Adrenal gland (tissue), 12 donors: ENCODE results near the gene MINK1. TPM values are rescaled to one million over a fixed set of nuclear protein-coding genes. Genes with fewer than 3 reads are reported as not detected.

Source experiments
- DNase-seq, 7 donors: peaks; one replicate each; pipeline ENCODE4 v3.0.0-alpha.2; 2019 to 2020
- H3K27ac ChIP-seq, 5 donors: fragments of 200-600 bp; sonication (generic) in 4 of 5; 1 replicate in 3 of 5; 2 replicates in 2 of 5; pipeline versions ENCODE4 v1.5.1 to v1.8.0; 2016 to 2020; ENCODE audit warnings: mild to moderate bottlenecking in 1 of 5
- H3K27me3 ChIP-seq: fragments of 200-600 bp; 2 replicates; pipeline ENCODE4 v1.8.0; 2021
- H3K36me3 ChIP-seq, 2 donors: fragments of 200-600 bp; replicated peaks in 1 of 2; 1 replicate in 1 of 2; 2 replicates in 1 of 2; pipeline versions ENCODE4 v1.5.1 to v1.8.0; 2018 to 2022
- H3K4me1 ChIP-seq, 2 donors: fragments of 200-600 bp; replicated peaks in 1 of 2; 1 replicate in 1 of 2; 2 replicates in 1 of 2; pipeline versions ENCODE4 v1.5.1 to v1.8.0; 2018 to 2021
- H3K4me3 ChIP-seq, 4 donors: fragments of 200-600 bp; sonication (generic) in 3 of 4; one replicate each; pipeline ENCODE4 v1.5.1; 2016 to 2018
- H3K9me3 ChIP-seq, 3 donors: fragments of 200-600 bp; sonication (generic) in 1 of 3; replicated peaks in 1 of 3; 1 replicate in 2 of 3; 2 replicates in 1 of 3; pipeline versions ENCODE4 v1.5.1 to v1.8.0; 2016 to 2021
- CTCF ChIP-seq, 6 experiments: fragments of 450-650 bp in 4 of 6; fragments of 200-600 bp in 2 of 6; sonication (generic) in 1 of 6; IDR thresholded peaks; 1 replicate in 5 of 6; 2 replicates in 1 of 6; pipeline versions ENCODE4 v1.5.1 to v1.8.0; 2016 to 2021; ENCODE audit warnings: antibody characterized with exemption in 6 of 6, mild to moderate bottlenecking in 2 of 6, moderate library complexity in 1 of 6
- POLR2A ChIP-seq, 2 donors: fragments of 450-650 bp; IDR thresholded peaks; one replicate each; pipeline ENCODE4 v1.6.1; 2017; ENCODE audit warnings: antibody characterized with exemption in 2 of 2, mild to moderate bottlenecking in 2 of 2, moderate library complexity in 1 of 2
- WGBS, 4 donors: extraction: QIAGEN DNeasy Blood & Tissue Kit in 2 of 4; methylation state at CpG; one replicate each; pipeline versions ENCODE4 v1.1.5 to v1.1.7; 2013 to 2017; 5-methylcytosine and 5-hydroxymethylcytosine counted together
- intact Hi-C, 2 donors: fragments of 100-400 bp; cut with DNase I; formaldehyde crosslinking; loops; one replicate each; pipeline versions ENCODE4 v1.14.1 to v1.15.0; 2022 to 2023
- polyA plus RNA-seq, 3 donors: library from polyadenylated mRNA; stranded (reverse); fragments of 200-250 nt in 2 of 3; fragments of 350-450 nt in 1 of 3; fragmentation: Illumina TruSeq in 1 of 3; extraction: RNeasy Lipid Tissue Mini Kit (QIAGEN cat#74804) in 1 of 3; gene quantifications; one replicate each; pipeline ENCODE4 v1.2.3, GENCODE V29; 2013 to 2014
- total RNA-seq, 9 donors: library from RNA; depleted of rRNA in 4 of 9; stranded (reverse); fragments of >200 nt in 4 of 9; fragments of 120-200 nt in 1 of 9; fragmentation: NEBNext Ultra II Directional in 1 of 9; extraction: Animal tissue kit (Norgen Biotek cat#: 25700) in 1 of 9; gene quantifications; one replicate each; pipeline versions ENCODE4 v1.1.0 to v1.2.4, GENCODE V29; 2013 to 2023
- donor health status: healthy with polysubstance abuse.
- donor health status: Bipolar disorder and iron deficiency.
- donor health status: DM: yes; HTN: yes; CAD: no.
- donor health status: DM: no; HTN: no; CAD: no.
- donor health status: DM: no; HTN: no; CAD: no.
- donor health status: DM: yes; HTN: yes; CAD: no.

MINK1 gene
- total and polyA plus RNA-seq, 12 donors: 21.5 to 135 (median 50.4) TPM

DNA sequence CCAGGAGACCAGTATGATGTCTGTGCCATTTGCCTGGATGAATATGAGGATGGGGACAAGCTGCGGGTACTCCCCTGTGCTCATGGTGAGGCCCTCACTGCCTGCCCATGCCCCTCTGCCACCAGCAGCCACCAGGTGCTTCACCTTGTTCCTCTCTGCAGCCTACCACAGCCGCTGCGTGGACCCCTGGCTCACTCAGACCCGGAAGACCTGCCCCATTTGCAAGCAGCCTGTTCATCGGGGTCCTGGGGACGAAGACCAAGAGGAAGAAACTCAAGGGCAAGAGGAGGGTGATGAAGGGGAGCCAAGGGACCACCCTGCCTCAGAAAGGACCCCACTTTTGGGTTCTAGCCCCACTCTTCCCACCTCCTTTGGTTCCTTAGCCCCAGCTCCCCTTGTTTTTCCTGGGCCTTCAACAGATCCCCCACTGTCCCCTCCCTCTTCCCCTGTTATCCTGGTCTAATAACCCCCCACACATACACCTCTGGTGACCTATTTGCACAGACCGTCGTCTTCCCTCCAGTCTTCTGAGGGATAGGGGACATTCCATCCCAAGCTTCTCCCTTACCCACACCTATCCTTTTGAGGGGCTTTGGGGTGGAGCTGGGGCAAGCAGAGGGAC, 111.5 kb downstream of the MINK1 start:
- H3K27ac ChIP-seq: peak overlapping the region; percentile 19 to 75 (median 53)
- H3K36me3 ChIP-seq: peaks cover 0 to 49% of the 10 kb centered on the region in 2 donors
- DNase-seq: no peak
- H3K4me3 ChIP-seq: no peak overlapping the region
- intact Hi-C loops: no loop called here
- H3K27me3 ChIP-seq: no peaks in the 10 kb centered on the region
- no peaks in the 10 kb centered on the region for H3K9me3 ChIP-seq
- TF ChIP-seq POLR2A (IDR thresholded peaks at IDR 0.05) (no peak), CTCF (IDR thresholded peaks at IDR 0.05) (no peak)
- WGBS, 4 donors: 33 to 61% (median 52%) methylated on average over 4 to 8 of the region's 8 CpGs
- H3K4me1 ChIP-seq: peaks cover 28 to 46% of the 10 kb centered on the region in 2 donors

- Histone ChIP-seq H3K4me3 (no peak overlapping the region), H3K27me3 (no peaks in the 10 kb centered on the region), H3K4me1 (peaks cover 32 to 51% of the 10 kb centered on the region in 2 donors), H3K36me3 (peaks cover 0 to 49% of the 10 kb centered on the region in 2 donors), H3K9me3 (no peaks in the 10 kb centered on the region), H3K27ac (peak overlapping the region in 4 of 5 donors; percentile 42 to 75 (median 60))
- peak; percentile 75 to 92 (median 88) for DNase-seq
- intact Hi-C loops: no loop called here
- peak in 1 of 2 donors; percentile 16 for TF ChIP-seq POLR2A (IDR thresholded peaks at IDR 0.05)
- TF ChIP-seq CTCF (IDR thresholded peaks at IDR 0.05): no peak
- 25 to 37% (median 34%) methylated on average over 7 of the region's 7 CpGs for WGBS, 4 donors
Measured at GRCh38 chr17:4945176-4945943, 112.2 kb downstream of the MINK1 start.

- WGBS, 4 donors: 26 to 42% (median 38%) methylated on average over 4 of the region's 4 CpGs
Measured at GRCh38 chr17:4945944-4946280, 112.8 kb downstream of the MINK1 start.

More at GRCh38 chr17:4945944-4946280, 112.8 kb downstream of the MINK1 start:
- intact Hi-C loops: no loop called here
- H3K4me1 ChIP-seq: peaks cover 37 to 52% of the 10 kb centered on the region in 2 donors
- H3K27ac ChIP-seq: peak overlapping the region in 3 of 5 donors; percentile 53 to 99 (median 75)
- H3K9me3 ChIP-seq: no peaks in the 10 kb centered on the region
- TF ChIP-seq POLR2A (IDR thresholded peaks at IDR 0.05) (no peak), CTCF (IDR thresholded peaks at IDR 0.05) (no peak)
- H3K4me3 ChIP-seq: peak overlapping the region in 1 of 4 donors; percentile 85
- peaks cover 0 to 49% of the 10 kb centered on the region in 2 donors for H3K36me3 ChIP-seq
- no peak for DNase-seq
- no peaks in the 10 kb centered on the region for H3K27me3 ChIP-seq
